Stimulated activated CD8-positive, alpha-beta memory T cell treated with anti-CD3 and anti-CD28 coated beads, Interleukin-4, amount 100 ng/mL, for 48 hours (primary cell): ENCODE results near the gene EDRF1.
"Not testable (repeated sequence)": the region's sequence is repeated elsewhere in the genome, so short reads cannot be mapped to it uniquely, and the experiment has no call there.

Experiments
- DNase-seq: peaks from one replicate; pipeline ENCODE4 v3.0.0-alpha.2; 2020

The EDRF1 gene

GRCh38 chr10:125707541-125708468 is 11.7 kb upstream of the EDRF1 start:
- no peak for DNase-seq

GRCh38 chr10:125708971-125709503 is 10.5 kb upstream of the EDRF1 start:
- no peak for DNase-seq

DNA sequence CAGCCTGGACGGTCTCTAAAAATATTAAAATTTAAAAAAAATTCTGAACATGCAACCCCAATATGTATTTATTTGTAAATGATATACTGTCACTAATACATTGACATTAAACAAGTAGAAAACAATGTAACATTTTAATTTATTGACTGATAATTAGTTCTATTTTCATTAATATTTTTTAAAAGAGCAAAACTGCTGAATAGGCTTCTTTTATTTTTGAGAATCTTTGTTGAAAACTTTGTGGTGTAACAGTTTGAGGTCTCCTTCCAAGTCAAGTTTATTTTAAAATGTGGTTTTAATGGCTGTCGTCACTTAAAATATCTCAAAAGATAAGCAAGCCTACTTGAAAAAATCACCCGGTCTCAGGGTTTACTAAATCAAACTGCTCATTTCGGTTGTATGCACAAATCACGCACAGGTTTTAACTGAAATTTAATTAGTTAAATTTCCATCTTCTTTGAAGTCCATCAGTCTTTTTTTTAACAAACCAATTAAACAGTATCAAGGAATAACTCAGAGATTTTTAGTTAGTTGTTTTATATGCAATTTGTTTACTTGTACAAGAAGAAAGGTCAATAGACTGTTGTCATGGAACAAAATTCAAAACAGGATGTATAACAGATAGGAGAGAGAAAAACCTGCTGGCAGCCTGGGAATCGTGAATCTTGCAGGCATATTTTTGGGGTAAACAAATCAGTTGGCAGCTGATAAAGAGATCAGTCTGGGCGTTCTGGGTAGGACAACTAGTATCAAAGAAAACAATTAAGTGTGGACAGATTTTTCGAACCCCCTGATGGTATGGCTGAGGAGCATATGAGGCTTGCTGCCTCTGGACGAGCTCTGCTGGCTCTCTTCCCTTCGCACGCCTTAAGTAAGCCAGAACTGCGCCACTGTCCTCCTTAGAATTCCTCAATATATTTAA is 9.7 kb upstream of the EDRF1 start:
- DNase-seq: no peak

- DNase-seq: no peak
These were observed 8.3 kb upstream of the EDRF1 start for GRCh38 chr10:125711110-125711750.

- not testable (repeated sequence) for DNase-seq
These were observed 4.8 kb upstream of the EDRF1 start for GRCh38 chr10:125714728-125715127.

- no peak for DNase-seq
These were observed 483 bp downstream of the EDRF1 start for GRCh38 chr10:125720002-125720382.

DNA sequence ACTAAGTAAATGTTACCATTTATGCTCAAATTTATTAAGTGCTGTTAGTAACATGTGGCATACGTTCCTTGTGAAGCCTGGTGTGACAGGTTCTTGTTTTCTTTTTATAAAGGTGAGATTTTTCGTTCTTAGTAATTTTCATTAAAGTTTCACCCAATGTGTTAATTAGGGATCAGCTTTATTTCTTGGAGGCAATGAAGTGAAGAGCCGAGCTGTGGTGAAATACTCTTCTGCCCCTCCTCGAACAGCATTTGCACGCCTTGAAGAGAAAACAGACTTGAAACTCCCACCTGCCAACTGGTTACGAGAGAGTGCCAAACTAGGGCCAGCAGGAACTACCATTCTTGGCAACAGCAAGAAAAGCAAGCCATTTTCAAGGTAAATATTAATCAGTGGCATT is 1.5 kb downstream of the EDRF1 start:
- DNase-seq: no peak

DNA sequence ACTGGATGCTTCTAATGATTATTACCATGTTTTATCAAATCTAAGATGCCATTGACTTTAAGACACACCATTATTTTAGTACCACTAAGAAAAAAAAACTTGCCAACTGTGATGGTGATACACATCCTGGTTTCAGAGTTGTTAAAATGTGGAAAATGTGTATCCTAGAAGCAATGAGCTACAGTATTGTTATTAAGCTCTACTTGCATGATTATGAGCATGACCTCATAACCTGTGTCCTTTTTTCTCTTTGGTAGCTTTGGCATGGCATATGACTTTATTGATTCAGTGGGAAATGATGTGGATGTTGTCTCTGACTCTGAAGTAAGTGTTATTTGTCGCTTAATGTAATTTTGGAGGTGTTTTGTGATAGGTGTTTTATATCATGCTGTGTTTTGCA is 3.3 kb downstream of the EDRF1 start:
- DNase-seq: no peak

- DNase-seq: no peak
These were observed 7.4 kb downstream of the EDRF1 start for GRCh38 chr10:125726914-125727313.

DNA sequence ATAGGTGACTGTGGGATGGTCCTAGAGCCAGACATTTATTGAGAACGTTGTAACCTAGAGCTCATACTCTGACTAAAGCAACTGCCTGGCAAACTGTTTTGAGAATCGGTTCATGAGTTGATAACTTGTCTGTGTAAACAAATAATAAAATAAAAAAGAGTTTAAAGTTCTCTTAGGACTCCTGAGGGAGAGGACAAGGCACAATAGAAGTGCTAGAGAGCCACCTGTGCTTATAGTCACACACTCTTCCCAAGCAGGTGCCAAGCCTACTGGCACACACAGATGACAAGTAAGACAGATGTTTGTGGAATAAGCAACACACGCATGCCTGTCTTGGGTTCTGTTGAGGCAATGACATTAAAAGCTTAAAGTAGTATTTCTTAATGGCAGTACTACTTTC is 7.9 kb downstream of the EDRF1 start:
- no peak for DNase-seq

- no peak for DNase-seq
These were observed 14.6 kb downstream of the EDRF1 start for GRCh38 chr10:125734148-125734547.

GRCh38 chr10:125734823-125735222 is 15.3 kb downstream of the EDRF1 start:
- DNase-seq: no peak

DNA sequence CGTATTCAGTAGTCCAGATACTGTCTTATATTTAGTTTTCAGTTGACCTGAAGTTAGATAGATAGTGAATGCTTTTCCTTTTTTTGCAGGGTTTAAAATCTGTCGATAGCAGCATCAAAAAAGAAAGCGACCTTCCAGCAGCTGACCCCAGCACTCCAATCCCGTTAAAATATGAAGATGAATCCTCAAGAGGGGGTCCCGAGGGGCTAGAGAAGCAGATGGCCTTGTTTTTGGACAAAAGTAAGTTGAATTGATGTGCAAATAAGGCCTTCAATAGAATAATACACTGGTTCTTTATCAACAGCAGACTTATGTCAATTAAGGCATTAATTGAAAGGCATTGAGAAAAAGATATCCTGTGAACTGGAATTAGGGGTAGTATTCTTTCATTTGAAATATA is 18.7 kb downstream of the EDRF1 start:
- DNase-seq: no peak

DNA sequence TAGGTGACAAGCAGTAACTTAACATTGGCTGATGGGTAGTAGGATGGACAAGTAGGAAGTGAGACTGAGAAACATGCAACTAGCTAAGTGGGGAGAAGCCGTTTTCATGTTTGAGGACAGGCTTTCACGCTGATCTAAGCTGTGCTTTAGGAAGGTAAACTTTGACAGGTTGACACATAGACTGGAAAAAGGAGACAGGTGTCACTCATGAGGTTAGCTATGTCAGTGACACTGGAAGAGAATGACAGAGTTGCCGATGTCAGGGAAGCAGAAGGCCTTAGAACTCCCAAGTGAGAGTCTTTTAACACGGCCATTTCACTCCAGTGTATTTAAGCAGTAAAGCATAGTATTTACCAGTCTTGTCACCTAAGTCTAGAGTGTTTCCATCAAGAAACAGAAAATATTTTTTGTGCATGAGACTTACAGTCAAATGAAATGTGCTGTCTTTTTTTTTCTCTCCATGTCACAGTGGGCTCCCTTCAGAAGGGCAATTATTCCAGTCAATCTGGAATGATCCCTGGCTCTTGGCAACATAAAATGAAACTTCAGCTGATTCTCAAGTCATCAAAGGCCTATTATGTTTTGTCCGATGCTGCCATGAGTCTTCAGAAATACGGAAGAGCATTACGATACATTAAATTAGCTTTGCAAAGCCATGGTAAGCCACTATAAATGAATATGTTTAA is 20.6 kb downstream of the EDRF1 start:
- no peak for DNase-seq

- DNase-seq: no peak
These were observed 23.0 kb downstream of the EDRF1 start for GRCh38 chr10:125742465-125742864.

DNA sequence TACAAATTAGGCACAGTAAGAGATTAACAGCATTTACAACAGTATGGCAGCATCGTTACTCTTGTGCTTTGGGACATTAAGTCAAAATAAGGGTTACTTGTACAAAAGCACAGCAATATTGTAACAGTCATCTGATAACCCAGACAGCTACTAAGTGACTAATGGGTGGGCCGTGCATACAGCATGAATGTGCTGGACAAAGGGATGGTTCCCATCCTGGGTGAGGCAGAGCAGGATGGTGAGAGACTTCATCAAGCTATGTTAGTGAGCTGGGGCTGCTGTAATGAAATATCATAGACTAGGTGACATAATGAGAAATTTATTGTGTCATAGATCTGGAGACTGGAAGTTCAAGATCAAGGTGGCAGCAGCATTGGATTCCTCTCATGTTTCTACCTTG is 25.4 kb downstream of the EDRF1 start:
- DNase-seq: no peak

DNA sequence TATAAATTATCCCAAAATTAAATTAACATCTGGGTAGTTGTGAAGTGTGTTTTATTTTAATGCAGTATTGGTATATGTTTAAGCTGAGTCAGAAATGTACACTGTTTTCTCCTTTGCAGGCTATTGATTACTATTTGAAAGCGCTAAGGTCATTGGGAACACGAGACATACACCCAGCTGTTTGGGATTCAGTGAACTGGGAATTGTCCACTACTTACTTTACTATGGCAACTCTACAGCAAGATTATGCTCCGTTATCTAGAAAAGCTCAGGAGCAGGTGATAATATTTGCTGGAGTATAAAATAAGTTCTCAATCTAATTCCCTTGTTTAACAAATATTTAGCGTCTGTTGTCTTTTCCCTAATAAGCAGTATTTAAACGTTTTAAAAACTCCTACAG is 27.9 kb downstream of the EDRF1 start:
- DNase-seq: no peak

- no peak for DNase-seq
These were observed 36.7 kb downstream of the EDRF1 start for GRCh38 chr10:125756196-125756595.

DNA sequence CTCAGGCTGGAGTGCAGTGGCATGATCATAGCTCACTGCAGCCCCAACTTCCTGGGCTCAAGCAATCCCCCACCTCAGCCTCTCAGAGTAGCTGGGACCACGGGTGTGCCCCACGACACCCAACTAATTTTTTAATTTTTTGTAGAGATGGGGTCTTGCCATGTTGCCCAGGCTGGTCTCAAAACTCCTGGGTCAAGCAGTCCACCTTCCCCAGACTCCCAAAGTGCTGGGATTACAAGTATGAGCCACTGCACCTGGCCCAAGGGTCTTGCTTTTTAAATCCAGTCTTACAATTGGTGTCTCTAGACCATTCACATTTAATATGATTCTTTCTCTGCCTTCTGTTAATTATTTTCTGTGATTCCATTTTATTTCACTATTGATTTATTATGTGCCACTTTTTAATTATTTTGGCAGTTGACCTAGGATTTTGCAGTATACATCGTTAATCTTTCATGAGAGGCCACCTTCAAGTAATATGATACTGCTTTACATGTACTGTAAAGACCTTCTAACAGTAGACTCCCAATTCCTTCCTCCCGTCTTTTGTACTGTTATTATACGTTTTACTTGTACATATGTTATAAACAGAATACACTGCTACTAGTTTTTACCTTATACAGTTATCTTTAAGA is 37.5 kb downstream of the EDRF1 start:
- DNase-seq: no peak

DNA sequence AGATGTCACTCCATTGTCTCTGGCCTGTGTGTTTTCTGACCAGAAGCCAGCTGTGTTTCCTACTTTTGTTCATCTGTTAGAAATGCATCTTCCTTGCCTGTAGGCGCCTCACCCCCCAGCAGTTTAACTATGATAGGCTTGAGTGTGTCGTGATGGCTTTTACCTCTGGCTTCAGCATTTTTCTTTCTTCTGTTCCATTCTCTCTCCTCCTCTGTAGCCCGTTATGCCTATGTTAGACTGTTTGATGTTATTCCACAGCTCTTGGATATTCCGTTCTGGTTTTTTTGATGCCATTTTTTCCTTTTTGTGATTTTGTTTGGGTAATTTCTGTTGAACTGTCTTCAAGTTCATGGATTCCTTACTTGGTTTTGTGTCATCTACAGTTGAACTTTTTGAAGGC is 38.2 kb downstream of the EDRF1 start:
- DNase-seq: no peak

GRCh38 chr10:125761961-125762360 is 42.5 kb downstream of the EDRF1 start:
- DNase-seq: no peak
